Head of caudate nucleus (tissue), 42 donors: ENCODE results near the gene RXRA.

Experiments used
- DNase-seq, 42 donors: peaks; one replicate each; pipeline versions ENCODE4 v3.0.0 to v3.0.0-alpha.2; 2020 to 2021; ENCODE audit warnings: mixed read lengths in 7 of 42
- intact Hi-C: fragments of 100-400 bp; cut with DNase I; formaldehyde crosslinking; loops from one replicate; pipeline ENCODE4 v1.15.0; 2022

RXRA gene

DNA sequence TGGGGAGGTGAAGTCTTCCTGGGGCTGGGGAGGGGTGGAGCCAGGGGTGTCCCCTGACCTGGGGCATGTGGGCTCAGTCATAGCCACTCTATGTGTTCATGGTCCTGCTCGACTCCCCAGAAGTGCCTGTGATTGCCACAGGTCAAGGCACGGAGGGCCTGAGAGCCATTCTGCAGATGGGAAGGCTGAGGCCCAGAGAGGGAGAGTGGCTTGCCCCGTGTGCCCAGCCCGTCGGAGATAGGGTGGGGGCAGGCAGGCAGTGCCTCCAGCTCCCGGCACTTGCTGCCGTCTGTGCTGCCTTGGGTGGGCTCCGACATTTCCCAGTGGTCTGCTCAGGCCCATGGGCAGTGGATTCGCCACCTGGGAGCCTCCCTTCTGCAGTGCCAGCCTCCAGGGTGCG lies 74.0 kb downstream of the RXRA start:
- intact Hi-C loops, result no loop called here
- no peak for DNase-seq

DNA sequence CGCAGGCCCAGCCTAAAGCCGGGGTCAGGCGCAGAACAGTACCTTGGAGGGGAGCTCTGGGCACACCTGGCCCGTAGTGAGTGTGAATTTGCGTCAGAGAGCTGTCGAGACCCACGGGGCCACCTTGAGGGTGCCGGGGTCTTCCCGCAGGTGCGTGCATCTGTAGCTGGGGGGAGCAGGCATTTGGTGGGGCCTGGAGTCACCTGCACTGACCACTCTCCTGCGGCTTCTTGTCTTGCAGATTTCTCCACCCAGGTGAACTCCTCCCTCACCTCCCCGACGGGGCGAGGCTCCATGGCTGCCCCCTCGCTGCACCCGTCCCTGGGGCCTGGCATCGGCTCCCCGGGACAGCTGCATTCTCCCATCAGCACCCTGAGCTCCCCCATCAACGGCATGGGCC lies 75.1 kb downstream of the RXRA start:
- no peak for DNase-seq
- intact Hi-C loops, result no loop called here

- intact Hi-C loops, result no loop called here
These were observed 75.9 kb downstream of the RXRA start for GRCh38 chr9:134402182-134402581.

DNA sequence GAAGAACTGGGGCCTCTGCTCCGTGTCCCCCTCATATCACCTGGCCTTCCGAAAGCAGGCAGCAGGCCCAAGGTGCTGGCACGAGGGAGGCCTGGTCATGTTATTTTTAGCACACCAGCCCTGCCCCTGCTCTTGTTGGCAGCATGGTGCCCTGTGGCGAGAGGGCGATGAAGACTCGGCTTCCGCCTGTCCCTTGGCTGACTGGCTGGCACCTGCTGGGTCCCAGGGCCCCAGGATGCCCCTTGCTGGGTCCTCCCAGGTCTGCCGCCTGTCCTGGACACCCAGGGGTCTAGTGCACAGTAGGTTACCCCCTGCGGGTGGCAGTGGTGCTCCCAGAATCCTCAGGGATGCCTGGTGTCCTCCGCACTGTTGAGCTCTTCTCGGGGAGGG lies 77.0 kb downstream of the RXRA start:
- intact Hi-C loops, result no loop called here
- no peak for DNase-seq

More at GRCh38 chr9:134402182-134402581, 75.9 kb downstream of the RXRA start:
- no peak for DNase-seq

DNA sequence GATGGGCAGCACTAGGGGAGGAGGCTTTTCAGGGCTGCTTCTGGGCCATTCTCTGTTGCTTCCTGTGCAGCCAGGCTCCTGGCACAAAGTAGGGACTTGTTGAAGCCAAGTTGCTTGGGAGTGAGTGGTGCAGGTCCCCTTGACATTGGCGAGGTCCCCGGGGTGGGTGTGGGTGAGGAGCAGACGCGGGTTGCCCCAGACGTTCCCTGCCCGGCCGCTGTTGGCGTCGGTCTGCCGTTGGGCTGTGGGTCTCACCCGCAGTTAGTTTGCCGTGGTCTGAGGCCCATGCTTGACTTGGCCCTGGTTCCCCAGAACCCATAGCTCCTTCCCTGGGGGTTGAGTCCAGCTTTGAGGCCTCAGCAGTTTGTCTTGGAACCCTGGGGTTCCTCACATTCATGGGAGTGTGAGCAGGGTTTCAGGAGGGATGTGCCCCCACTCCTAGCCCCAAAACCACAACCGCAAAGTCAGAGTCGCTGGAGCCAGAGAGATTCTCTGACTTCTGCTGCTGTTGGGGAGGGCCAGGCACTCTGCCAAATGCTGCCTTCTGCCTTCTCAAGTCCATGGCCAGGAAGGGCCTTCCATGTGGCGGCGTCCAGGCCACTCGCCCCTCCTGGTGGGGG lies 77.5 kb downstream of the RXRA start:
- intact Hi-C loops, result no loop called here
- peak in 40 of 42 donors; percentile 39 to 79 (median 66) for DNase-seq

DNA sequence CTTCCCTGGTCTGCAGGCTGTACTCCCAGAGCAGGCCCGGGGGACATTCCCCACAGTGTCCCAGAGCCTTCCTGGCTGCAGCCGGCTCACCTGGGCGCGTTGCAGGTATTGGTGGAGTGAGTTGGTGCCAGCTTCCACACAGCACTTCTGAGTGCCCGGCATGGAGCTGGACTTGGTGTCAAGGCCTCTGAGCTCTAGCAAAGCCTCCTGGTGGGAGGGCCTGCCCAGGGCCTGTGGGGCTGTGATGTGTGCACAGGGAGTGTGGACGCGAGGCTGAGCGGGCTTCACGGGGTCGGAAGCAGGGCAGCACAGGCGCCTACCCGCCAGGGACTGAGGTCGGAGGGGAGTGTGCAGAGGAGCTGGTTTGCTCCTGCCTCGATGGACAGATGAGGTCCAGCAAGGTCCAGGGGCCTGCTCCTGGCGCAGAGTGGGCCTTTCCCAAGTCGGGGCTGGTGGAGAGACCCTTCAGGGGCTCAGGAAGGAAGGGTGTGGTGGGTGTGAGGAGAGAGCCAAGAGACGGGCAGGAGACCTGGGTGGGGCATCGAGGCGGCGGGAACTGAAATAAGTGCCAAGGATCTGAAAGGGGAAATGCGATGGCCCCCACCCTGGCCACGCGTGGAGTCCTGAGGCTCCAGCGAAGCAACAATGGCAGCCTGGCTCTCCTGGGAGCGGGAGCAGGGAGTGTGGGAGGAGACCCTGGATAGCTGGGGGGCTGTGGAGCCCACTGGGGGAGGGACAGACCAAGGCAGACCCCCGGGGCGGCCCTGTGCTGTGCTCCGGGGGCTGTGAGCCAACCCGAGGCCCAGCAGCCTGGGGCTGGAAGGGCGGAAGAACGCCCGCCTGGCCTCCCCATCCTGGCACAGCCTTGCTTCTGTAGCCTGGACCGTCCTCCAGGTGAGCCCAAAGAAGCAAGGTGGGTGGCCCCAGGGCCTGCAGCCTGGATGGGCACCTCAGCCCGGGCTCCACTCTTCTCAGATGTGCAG lies 78.4 kb downstream of the RXRA start:
- intact Hi-C loops, result no loop called here
- no peak for DNase-seq

GRCh38 chr9:134405527-134405926 lies 79.3 kb downstream of the RXRA start:
- intact Hi-C loops, result no loop called here
- no peak for DNase-seq

- intact Hi-C loops, result no loop called here
- peak in 26 of 42 donors; percentile 27 to 79 (median 52) for DNase-seq
These were observed 80.3 kb downstream of the RXRA start for GRCh38 chr9:134406366-134407120.

DNA sequence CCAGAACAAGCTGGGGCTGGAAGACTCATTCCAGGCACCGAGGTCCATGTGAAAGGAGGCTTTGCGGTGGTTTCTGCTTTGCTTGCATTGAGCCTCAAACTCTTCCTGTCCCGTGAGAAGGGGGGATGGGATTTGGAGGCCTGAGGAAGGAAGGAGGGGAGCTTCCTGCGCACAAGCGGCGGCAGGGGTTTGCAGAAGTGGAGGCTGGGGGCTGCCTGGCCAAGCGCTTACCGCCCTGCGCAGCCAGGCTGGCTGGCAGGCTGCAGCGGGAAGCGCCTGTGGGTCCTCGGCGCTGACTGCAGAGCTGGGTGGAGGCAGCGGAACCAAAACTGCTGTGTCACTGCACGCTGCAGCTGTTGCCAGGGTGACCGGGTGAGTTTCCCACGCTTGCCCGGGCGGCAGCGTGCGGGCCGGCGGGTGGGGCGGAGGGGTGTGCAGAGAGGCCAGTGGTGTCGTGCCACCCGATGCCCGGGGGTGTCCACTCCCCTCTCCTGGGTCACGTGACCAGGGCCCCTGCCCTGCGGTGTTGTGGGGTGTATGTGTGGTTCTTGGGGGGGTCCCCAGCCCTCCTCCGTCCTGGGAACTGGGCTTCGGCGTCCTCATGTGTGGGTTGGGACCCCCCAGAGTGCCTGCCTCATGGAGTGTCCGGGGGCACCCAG lies 81.0 kb downstream of the RXRA start:
- intact Hi-C loops, result no loop called here
- DNase-seq, result peak; percentile 83 to 97 (median 93)

- intact Hi-C loops, result no loop called here
- peak in 2 of 42 donors; percentile 26 to 44 for DNase-seq
These were observed 82.1 kb downstream of the RXRA start for GRCh38 chr9:134408389-134408788.

DNA sequence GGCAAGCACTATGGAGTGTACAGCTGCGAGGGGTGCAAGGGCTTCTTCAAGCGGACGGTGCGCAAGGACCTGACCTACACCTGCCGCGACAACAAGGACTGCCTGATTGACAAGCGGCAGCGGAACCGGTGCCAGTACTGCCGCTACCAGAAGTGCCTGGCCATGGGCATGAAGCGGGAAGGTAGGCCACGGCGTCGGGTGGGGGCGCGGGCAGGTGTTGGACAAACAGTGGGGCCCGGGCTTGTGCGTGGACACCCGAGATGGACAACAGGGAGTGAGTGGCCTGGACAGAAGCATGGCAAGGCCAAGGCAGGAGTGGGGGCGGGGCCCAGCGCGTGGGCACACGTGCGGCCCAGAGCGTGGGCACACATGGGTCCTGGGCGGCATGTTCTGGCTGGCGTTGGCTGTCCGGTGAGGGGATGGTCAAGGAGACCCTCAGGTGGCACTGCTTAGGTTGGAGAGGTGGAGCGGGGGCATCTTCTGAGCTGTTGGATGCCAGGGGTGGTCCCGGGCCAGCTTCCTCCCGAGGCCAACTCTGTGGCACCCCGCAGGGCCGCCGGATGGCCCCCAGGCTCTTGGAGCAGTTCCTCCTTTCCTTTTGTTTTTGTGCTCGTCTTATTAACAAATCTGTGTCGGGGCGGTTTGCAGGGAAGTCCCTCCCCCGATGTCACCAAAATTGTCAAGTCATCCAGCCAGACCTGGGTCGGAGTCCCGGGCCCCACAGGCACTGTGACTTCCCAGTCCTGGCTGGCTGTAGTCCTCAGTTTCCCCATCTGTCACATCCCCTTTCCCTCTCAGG lies 82.9 kb downstream of the RXRA start:
- intact Hi-C loops, result no loop called here
- DNase-seq, result no peak

- intact Hi-C loops, result no loop called here
- DNase-seq, result no peak
These were observed 84.0 kb downstream of the RXRA start for GRCh38 chr9:134410071-134410834.

GRCh38 chr9:134410835-134411217 lies 84.6 kb downstream of the RXRA start:
- DNase-seq, result no peak
- intact Hi-C loops, result no loop called here

- DNase-seq, result peak in 1 of 42 donors; percentile 31
- intact Hi-C loops, result no loop called here
These were observed 85.4 kb downstream of the RXRA start for GRCh38 chr9:134411440-134412297.

GRCh38 chr9:134412298-134412711 lies 86.0 kb downstream of the RXRA start:
- intact Hi-C loops, result no loop called here
- DNase-seq, result no peak

DNA sequence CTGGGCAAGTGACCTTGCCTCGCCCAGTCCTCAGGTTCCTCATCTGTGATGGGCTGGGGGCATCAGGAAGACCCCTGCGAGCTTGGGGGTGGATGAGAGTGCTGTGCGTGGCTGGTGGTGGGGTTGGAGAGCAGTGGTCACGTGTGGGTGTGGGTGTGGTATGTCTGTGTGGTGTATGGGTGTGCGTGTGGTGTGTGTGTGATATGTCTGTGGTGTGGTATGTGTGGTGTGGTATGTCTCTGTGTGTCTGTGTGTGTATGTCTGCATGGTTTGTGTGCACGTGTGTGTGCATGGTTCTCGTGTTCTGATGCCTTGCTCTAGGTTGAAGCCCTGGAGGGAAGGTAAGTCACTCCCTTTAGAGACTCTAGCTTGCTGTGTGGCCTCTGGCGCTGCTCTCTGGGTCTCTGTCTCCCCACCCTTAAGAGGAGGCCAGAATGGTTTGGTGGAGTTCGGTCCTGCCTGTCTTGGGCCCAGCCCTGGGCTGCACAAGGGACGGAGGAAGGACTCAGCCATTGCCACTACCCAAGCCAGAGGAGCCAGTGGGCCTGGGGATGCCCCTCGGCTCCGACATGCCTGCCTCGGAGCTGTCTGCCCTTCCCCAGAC lies 87.0 kb downstream of the RXRA start:
- intact Hi-C loops, result no loop called here
- no peak for DNase-seq
